ENCODE measurements around the gene TMEM26. TPM values are rescaled to one million over a fixed set of nuclear protein-coding genes. Genes with fewer than 3 reads are reported as not detected.
A peak's percentile ranks its signal among the peaks of the same experiment; 100 is the strongest.

The TMEM26 gene
- total RNA-seq, 3 donors from 2014 or later (not counting 1 experiment from before 2014, with no cell fraction given) = not detected

DNA sequence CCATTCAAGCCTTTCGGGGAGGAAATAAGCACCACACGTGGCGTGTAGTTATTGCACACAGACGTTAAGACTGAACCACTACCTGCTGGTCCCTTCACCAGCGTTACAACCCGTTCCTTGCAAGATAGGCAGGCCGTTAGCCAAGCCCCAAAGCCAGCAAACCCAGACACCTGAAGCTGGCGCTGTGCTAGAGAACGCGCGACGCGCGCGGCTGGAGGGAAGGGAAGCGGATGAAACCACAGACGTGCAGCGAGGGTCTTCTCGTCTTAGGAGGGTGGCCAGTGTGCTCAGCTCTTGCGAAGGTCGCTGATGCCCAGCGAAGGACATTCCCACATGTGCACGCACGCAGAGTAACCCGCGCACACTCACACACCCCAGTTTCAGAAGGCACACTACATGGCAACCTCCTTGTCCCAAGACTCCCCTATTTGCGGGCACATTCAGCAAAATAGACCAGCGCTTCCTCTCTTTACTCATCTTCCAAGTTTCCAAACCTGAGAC is 980 bp downstream of the TMEM26 start:
- Mint-ChIP-seq H3K4me1 (peaks cover 5 to 12% of the 10 kb centered on the region in 2 donors), H3K36me3 (no peaks in the 10 kb centered on the region), H3K9me3 (no peaks in the 10 kb centered on the region), H3K4me3 (no peak overlapping the region), H3K27me3 (ENCODE audit: low read depth in 2 of 2) (peaks cover 18 to 37% of the 10 kb centered on the region in 2 donors), H3K27ac (no peak overlapping the region)
- peak in 1 of 2 donors; percentile 5 for DNase-seq
- no peak for TF ChIP-seq CTCF (IDR thresholded peaks at IDR 0.05)
- ATAC-seq = no peak
- Histone ChIP-seq H3K27ac (ENCODE audit: low read length) (no peak overlapping the region), H3K36me3 (ENCODE audit: control insufficient read depth, insufficient read depth, low read length) (no peaks in the 10 kb centered on the region), H3K4me1 (ENCODE audit: control insufficient read depth, insufficient read depth, low read length) (peaks cover 11% of the 10 kb centered on the region), H3K27me3 (ENCODE audit: control insufficient read depth, insufficient read depth, low read length) (peaks cover 13% of the 10 kb centered on the region), H3K9me3 (ENCODE audit: control insufficient read depth, insufficient read depth, low read length) (no peaks in the 10 kb centered on the region), H3K4me3 (ENCODE audit: low read length) (no peak overlapping the region)
- intact Hi-C loops (cut with micrococcal nuclease) = no loop called here
- WGBS (ENCODE audit: insufficient coverage) = 10% methylated on average over 28 of the region's 28 CpGs

GRCh38 chr10:61451357-61451756 is 1.8 kb downstream of the TMEM26 start:
- no peak for DNase-seq
- H3K36me3 ChIP-seq (ENCODE audit: control insufficient read depth, insufficient read depth, low read length) = no peaks in the 10 kb centered on the region
- Mint-ChIP-seq H3K4me3 (no peak overlapping the region), H3K4me1 (peaks cover 5 to 12% of the 10 kb centered on the region in 2 donors), H3K27me3 (ENCODE audit: low read depth in 2 of 2) (peaks cover 18 to 34% of the 10 kb centered on the region in 2 donors), H3K27ac (no peak overlapping the region), H3K9me3 (no peaks in the 10 kb centered on the region), H3K36me3 (no peaks in the 10 kb centered on the region)
- intact Hi-C loops (cut with micrococcal nuclease) = no loop called here
- no peaks in the 10 kb centered on the region for H3K9me3 ChIP-seq (ENCODE audit: control insufficient read depth, insufficient read depth, low read length)
- peaks cover 11% of the 10 kb centered on the region for H3K4me1 ChIP-seq (ENCODE audit: control insufficient read depth, insufficient read depth, low read length)
- 98% methylated on average over 3 of the region's 3 CpGs for WGBS (ENCODE audit: insufficient coverage)
- no peak overlapping the region for H3K27ac ChIP-seq (ENCODE audit: low read length)
- TF ChIP-seq CTCF (IDR thresholded peaks at IDR 0.05) = no peak
- no peak for ATAC-seq
- no peak overlapping the region for H3K4me3 ChIP-seq (ENCODE audit: low read length)
- peaks cover 13% of the 10 kb centered on the region for H3K27me3 ChIP-seq (ENCODE audit: control insufficient read depth, insufficient read depth, low read length)

GRCh38 chr10:61448841-61449600 is 4.2 kb downstream of the TMEM26 start:
- Mint-ChIP-seq H3K4me3 (no peak overlapping the region), H3K9me3 (no peaks in the 10 kb centered on the region), H3K27me3 (ENCODE audit: low read depth in 2 of 2) (peaks cover 10 to 23% of the 10 kb centered on the region in 2 donors), H3K36me3 (no peaks in the 10 kb centered on the region), H3K27ac (no peak overlapping the region), H3K4me1 (peaks cover 0 to 12% of the 10 kb centered on the region in 2 donors)
- no peak overlapping the region for H3K27ac ChIP-seq (ENCODE audit: low read length)
- 86% methylated on average over 1 of the region's 5 CpGs for WGBS (ENCODE audit: insufficient coverage)
- TF ChIP-seq CTCF (IDR thresholded peaks at IDR 0.05) = no peak
- H3K4me3 ChIP-seq (ENCODE audit: low read length) = no peak overlapping the region
- H3K9me3 ChIP-seq (ENCODE audit: control insufficient read depth, insufficient read depth, low read length) = no peaks in the 10 kb centered on the region
- ATAC-seq = no peak
- intact Hi-C loops (cut with micrococcal nuclease) = no loop called here
- DNase-seq = no peak
- H3K27me3 ChIP-seq (ENCODE audit: control insufficient read depth, insufficient read depth, low read length) = peaks cover 13% of the 10 kb centered on the region
- H3K36me3 ChIP-seq (ENCODE audit: control insufficient read depth, insufficient read depth, low read length) = no peaks in the 10 kb centered on the region
- H3K4me1 ChIP-seq (ENCODE audit: control insufficient read depth, insufficient read depth, low read length) = peaks cover 11% of the 10 kb centered on the region

Data from natural killer cell (primary cell).